ENCODE measurements around the gene CNGA4. TPM values are rescaled to one million over a fixed set of nuclear protein-coding genes. Genes with fewer than 3 reads are reported as not detected.

Gene CNGA4
- total RNA-seq, 1 experiment from 2014 or later = 0.27 TPM

DNA sequence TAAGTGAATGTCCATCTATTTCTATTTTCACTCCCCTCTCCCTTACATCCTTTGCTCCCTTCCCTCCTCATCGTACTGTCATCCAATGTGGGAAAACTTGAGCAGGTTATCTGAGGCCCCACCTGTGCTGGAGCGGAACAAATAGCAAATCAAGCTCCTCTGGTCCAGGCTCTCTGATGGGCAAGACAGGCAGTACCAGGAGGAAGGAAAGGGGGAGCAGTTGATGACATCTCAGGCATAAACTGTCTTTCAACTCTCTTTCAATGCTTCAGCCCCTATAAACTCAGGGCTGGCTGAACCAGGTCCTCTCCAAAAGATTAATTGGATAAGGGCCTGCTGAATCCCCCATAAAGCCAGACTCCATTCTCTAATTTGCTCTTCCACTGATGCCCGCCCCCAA is 19.3 kb downstream of the CNGA4 start (continued):
- TF ChIP-seq, protein P1, sequence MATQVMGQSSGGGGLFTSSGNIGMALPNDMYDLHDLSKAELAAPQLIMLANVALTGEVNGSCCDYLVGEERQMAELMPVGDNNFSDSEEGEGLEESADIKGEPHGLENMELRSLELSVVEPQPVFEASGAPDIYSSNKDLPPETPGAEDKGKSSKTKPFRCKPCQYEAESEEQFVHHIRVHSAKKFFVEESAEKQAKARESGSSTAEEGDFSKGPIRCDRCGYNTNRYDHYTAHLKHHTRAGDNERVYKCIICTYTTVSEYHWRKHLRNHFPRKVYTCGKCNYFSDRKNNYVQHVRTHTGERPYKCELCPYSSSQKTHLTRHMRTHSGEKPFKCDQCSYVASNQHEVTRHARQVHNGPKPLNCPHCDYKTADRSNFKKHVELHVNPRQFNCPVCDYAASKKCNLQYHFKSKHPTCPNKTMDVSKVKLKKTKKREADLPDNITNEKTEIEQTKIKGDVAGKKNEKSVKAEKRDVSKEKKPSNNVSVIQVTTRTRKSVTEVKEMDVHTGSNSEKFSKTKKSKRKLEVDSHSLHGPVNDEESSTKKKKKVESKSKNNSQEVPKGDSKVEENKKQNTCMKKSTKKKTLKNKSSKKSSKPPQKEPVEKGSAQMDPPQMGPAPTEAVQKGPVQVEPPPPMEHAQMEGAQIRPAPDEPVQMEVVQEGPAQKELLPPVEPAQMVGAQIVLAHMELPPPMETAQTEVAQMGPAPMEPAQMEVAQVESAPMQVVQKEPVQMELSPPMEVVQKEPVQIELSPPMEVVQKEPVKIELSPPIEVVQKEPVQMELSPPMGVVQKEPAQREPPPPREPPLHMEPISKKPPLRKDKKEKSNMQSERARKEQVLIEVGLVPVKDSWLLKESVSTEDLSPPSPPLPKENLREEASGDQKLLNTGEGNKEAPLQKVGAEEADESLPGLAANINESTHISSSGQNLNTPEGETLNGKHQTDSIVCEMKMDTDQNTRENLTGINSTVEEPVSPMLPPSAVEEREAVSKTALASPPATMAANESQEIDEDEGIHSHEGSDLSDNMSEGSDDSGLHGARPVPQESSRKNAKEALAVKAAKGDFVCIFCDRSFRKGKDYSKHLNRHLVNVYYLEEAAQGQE (IDR thresholded peaks at IDR 0.05; ENCODE audit: low read depth) = no peak

DNA sequence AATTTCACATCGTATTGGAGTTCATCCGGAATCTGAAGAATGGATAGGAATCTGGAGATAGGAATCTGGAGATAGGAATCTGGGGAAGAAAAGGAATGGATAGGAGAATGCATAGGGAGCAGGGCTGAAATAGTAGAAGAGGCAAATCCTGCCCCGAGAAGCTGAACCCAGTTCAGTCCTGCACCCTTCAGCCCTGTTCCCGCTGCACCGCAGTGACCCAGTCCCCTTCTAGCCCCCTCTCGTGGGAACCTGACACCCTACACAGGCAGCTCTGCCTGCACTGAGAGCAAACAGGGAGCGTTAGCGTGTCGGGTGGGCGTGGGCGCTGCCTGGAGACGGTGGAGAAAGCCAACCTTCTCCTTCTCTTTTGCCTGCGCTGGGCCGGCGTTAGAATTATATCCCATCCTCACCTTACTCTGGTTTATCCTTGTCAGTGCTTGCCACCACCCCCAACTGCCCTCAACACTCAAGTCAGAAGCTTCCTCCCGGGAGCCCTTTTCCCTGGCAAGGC is 19.7 kb downstream of the CNGA4 start:
- no TSS peak for BruUV-seq (replicated peaks)
- H3K79me2 ChIP-seq (ENCODE audit: insufficient read depth, low read length) = no peaks in the 10 kb centered on the region
- ChIA-PET RAD21 (ENCODE audit: low non-redundant PET in 1 of 2, low total read pairs in 2 of 2, uncharacterized antibody in 2 of 2, unreplicated experiment in 2 of 2) (no interaction called here), CTCF (interaction anchor here (1.5 kb wide), 1 partner anchor 8 kb away, joined by 4 read pairs; no protein-coding TSS in a partner anchor), POLR2A (interaction anchor here (0.8 kb wide), 1 partner anchor 15 kb away, joined by 5 read pairs; no protein-coding TSS in a partner anchor)
- no peak overlapping the region for H3K9ac ChIP-seq (ENCODE audit: low read length)
- no peak overlapping the region for H3K4me3 ChIP-seq (replicated peaks in 1 of 2; ENCODE audit: low read depth in 1 of 2, low read length in 2 of 2)
- no peaks in the 10 kb centered on the region for H3K4me1 ChIP-seq (ENCODE audit: control insufficient read depth in 1 of 2, insufficient read depth in 2 of 2, low read length in 2 of 2)
- H3K9me2 ChIP-seq (ENCODE audit: insufficient read depth) = no peaks in the 10 kb centered on the region
- TF ChIP-seq CEBPB (IDR thresholded peaks at IDR 0.05; ENCODE audit: low read depth) = no peak
- no peak for TF ChIP-seq ZNF274 (IDR thresholded peaks at IDR 0.05; ENCODE audit: low read depth, low read length)
- no peak for TF ChIP-seq ZFX (IDR thresholded peaks at IDR 0.05)
- TF ChIP-seq POLR2AphosphoS5 (IDR thresholded peaks at IDR 0.05; ENCODE audit: low read depth, low read length) = no peak
- TF ChIP-seq RAD21 (IDR thresholded peaks at IDR 0.05; ENCODE audit: low read depth) = no peak
- TF ChIP-seq EZH2phosphoT487 (IDR thresholded peaks at IDR 0.05; ENCODE audit: borderline replicate concordance) = no peak
- TF ChIP-seq SRF (IDR thresholded peaks at IDR 0.05; ENCODE audit: low read depth) = no peak
- no peak for TF ChIP-seq ZBTB33 (IDR thresholded peaks at IDR 0.05; ENCODE audit: extremely low read depth, insufficient replicate concordance, low read length)
- no peak for TF ChIP-seq SP1 (IDR thresholded peaks at IDR 0.05; ENCODE audit: low read depth)
- no peak for TF ChIP-seq YY1 (IDR thresholded peaks at IDR 0.05; ENCODE audit: extremely low read depth, insufficient replicate concordance, low read depth, low read length)
- TF ChIP-seq POLR2A (IDR thresholded peaks at IDR 0.05; ENCODE audit: borderline replicate concordance, extremely low read depth, insufficient read depth, insufficient read length) = no peak
- no peak for TF ChIP-seq EGR1 (IDR thresholded peaks at IDR 0.05; ENCODE audit: low read depth)
- TF ChIP-seq SIN3A (IDR thresholded peaks at IDR 0.05; ENCODE audit: low read depth) = no peak
- no peak overlapping the region for H2AFZ ChIP-seq (ENCODE audit: low read depth, low read length, poor library complexity, severe bottlenecking)
- intact Hi-C loops (cut with micrococcal nuclease) = no loop called here
- H4K20me1 ChIP-seq (ENCODE audit: insufficient read depth) = no peaks in the 10 kb centered on the region
- no peaks in the 10 kb centered on the region for H3K9me3 ChIP-seq (ENCODE audit: control insufficient read depth in 1 of 2, insufficient read depth in 1 of 2, low read depth in 1 of 2, low read length in 2 of 2)
- H3K27ac ChIP-seq (ENCODE audit: low read depth, low read length) = no peak overlapping the region
- no peaks in the 10 kb centered on the region for H3K36me3 ChIP-seq (ENCODE audit: control insufficient read depth in 1 of 2, insufficient read depth in 2 of 2, low read length in 2 of 2)
- DNase-seq (ENCODE audit: low read depth, low spot score) (no peak), ATAC-seq (no peak)
- H3K4me2 ChIP-seq (ENCODE audit: low read length) = no peak overlapping the region
- H3K27me3 ChIP-seq (ENCODE audit: insufficient read depth, low read length) = peaks cover 75% of the 10 kb centered on the region

Measured in HCT116 (cell line).